Midbrain (tissue), 1 donor: Measurements from ENCODE around the gene RHOH.

Source experiments
- DNase-seq: peaks from one replicate; lab custom pipeline; 2025; lab: John Stamatoyannopoulos, UW

The RHOH gene

DNA sequence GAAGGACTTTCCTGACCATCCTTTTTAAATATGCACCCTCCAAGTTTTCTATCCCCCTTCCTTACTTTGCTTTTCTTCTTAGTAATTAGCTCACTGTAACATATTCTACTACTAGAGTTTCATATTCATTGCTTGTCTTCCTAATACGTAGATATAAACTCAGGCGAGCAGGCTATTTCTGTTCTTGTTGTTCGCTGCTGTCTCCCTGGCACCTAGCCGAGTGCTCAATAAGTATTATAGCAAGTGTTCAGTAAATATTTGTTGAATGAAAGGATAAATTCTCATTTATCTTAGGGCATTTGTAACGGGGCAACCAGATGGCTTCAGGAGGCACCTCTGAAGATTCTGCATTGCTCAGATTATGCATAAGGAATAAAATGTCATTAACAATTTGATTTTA lies 6.8 kb upstream of the RHOH start:
- DNase-seq, result no peak

DNA sequence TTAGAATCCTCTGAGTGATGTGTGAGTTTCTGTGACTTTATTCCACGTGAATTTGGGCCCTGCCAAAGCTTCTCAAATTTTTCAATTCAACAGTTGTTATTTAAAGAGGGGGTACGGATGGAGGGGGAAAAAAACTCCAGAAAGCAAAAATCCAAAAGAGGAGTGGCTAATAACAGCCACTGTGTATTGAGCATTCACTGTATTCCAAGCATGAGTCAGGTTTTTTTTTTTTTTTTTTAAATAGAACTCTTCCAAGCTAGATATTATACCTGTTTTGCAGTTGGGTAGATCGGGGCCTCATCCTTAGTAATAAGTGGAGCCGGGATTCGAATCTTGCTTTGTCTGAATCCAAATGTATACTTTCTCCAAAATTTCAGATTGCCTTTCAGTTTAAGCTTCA lies 6.4 kb upstream of the RHOH start:
- no peak for DNase-seq

DNA sequence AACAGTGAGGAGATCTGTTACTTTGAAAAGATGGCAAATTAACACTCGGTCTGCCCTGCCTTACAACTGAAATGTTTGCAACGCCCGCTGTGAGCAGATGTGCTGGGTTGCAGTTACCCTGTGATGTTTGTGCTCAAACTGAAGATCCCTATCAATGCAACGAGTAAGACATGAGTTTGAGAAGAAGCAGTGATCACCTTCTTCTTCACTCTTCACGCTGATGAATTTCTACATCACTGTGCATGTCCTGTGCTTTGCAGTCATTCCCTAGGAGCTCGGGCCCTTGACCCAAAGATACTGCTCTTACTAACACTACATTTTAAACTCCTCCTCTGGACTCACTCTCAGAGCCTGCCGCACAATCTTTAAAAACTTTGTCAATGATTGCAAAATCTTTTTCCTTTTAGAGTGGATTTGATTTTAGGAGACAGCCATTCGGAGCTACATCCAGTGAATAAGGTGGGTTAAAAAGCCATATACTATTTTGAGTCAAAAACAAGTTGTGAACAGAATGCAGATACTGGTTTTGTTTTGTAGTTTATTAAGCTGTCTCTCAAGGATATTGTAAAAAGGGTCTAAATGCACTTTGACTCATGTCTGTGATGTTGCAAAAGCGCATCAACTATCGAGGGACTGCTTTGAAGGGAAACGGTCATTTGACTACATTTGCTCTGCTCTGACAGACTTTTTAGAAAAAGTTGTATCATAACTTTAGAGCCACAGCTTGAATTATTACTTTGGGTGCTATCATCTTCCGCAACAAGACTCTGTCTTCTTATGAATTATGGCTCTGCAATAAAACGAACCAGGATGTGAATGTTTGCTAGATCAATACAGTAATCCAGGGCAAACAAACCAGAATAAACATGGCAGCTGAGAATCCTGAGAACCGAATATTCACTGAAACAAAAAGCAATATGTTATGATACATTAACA lies 5.7 kb upstream of the RHOH start:
- no peak for DNase-seq

DNA sequence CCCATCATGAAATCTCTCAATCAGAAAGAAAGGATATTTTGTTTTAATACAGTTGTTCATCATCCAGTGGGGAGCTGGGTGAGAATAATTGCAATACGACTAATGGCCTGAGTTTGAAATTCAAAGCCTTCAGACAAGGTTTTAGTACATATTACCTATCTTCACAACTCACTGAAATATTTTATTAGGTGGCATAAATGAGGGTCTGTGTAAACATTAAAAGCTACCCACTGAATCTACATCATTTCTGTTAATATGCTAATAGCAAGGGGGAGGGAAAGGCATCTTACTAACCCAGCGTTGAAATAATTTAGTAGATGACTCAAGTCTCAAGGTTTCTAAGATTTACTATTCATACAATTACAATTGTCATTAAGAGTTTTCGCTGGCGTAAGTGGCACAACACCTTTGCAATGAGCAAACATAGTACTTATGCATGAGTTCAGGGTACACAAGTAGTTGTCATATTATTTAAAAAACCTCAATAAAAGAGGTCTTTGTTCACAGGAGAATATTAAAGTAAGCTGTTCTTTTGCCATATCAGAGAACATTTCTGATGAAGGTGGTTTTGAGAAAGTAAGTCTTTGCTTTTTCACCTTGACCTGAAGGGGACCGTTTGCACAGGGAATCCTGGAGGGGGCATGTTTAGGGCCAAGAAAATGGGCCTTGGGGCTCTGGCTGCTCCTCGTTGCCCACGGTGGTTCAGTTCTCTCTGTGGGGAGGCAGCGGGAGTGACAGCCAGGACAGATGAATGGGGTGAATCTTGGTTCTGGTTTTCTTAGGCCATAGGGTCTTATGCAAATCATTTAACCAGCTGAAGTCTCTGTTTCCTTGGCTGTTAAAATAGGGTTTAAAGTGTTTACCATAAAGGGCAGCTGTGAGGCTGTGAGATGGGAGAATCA lies 4.5 kb upstream of the RHOH start:
- DNase-seq, result no peak

DNA sequence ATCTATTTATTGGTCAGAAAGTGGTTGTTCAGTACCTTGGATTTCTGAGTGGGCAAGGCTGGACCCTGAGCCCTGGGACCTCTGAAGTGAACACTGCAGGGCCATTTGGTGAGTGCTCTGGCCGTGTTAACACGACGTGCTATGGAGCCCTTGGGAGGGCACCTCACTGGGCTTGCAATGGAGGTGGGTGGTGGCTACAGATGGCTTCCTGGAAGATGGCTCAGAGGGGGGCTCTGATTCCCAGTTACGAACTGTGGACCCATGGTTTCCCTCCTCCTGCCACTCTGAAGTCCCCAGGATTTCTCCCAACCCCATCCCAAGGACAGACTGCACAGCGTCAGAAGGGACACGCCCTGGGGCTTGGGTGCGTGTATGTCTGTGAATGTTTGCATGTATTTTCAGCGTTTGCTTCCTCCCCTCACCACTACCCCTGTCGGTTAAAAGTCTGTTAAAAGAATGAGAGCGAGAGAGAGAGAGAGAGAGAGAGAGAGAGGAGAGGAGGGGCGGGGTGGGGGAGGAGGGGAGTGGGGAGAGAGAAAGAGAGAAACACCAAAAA lies 3.7 kb upstream of the RHOH start:
- DNase-seq, result no peak

DNA sequence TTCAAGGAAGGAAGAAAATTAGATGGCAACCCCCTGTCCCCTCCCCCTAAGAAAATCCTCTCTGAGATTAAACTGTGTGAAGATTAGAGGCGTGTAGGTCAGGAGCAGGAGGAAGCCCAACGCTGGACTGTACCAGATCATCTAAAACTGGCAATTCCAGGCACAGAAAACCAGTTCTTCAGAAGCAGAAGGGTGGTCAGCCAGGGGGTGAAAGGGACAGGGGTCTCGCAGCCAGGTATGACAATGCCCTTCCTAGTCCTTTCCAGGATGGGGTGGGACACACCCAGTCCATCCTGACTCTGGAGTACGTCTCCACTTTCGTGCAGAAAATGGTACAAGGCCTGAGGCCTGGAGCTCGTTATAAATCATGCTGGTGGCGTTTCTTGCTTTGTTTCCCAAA lies 3.3 kb upstream of the RHOH start:
- DNase-seq, result no peak

DNA sequence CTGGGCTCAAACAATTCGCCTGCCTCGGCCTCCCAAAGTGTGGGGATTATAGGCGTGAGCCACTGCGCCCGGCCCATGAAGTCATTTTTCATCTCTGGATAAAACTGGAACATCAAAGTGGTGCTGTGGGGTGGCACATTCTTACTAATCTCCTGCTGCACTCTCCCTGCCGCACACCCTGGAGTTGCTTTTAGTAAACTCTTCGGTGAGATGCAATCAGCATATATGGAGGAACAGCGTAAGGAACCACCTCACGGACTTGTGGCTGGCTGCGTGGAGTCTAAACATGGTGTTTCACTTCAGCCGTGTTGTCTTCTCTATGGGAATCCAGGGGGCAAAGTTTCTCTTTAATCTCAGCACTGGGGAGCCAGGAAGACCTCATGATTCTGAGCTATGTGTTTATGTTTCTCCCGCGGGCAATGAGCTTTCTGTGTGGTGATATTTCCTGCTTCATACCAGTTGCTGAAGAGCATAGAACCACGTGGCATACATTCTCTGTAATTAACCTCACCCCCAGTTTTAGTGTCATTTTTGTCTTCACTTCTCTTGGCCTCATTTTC lies 2.1 kb upstream of the RHOH start:
- no peak for DNase-seq

DNA sequence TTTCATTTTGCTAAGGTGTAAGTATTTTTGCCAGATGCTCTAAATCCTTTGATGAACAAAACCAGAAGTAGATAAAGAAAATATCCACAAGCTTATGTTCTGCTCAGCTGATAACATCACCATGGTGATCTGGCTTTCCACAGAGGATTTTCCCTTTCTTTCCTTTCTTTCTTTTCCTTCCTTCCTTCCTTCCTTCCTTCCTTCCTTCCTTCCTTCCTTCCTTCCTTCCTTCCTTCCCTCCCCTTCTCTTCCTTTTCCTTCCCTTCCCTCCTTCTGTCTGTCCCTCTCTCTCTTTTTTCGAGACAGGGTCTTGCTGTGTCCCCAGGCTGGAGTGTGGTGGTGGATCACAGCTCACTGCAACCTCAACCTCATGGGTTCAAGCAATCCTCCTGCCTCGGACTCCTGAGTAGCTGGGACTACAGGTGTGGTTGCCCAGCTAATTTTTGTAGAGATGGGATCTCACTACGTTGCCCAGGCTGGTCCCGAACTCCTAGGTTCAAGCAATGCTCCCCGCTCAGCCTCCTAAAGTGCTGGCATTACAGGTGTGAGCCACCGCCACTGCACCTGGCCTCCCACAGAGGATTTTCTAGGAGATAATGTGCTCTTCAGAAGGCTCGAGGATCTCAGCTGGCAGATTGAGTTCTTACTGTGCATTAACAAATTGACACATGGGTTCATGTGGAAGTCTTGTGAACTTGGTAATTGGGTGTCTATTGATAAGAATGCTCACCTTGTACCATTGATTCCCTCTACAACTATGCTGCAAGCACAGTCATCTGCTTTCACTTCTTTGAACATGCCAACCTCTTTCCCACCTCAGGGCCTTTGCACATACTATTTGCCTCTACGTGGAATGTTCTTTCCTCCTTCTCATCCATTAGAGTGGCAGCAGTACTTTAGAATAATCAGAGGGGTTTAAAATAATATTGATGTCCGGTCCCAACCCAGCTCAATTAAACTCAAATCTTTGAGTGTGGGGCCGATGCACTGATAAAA lies 1.4 kb upstream of the RHOH start:
- no peak for DNase-seq

DNA sequence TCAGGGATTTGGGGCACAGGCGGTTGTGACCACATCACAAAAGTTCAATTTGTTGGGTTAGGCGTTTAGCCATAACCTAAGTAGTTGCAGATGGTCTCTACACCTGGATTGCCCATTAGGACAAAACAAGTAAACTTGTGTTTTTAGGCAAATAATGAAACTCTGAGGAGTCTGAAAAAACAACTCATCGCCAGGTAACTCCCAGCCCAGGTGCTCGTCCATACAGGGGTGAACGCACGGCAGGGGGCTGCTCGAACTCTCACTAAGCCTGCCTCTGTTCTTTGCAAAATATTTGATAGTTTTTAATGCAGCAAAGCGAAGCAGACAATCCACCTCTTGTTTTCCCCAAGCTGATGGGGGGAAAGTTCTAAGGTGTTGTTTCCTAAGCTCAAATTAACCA lies 559 bp upstream of the RHOH start:
- DNase-seq, result no peak

DNA sequence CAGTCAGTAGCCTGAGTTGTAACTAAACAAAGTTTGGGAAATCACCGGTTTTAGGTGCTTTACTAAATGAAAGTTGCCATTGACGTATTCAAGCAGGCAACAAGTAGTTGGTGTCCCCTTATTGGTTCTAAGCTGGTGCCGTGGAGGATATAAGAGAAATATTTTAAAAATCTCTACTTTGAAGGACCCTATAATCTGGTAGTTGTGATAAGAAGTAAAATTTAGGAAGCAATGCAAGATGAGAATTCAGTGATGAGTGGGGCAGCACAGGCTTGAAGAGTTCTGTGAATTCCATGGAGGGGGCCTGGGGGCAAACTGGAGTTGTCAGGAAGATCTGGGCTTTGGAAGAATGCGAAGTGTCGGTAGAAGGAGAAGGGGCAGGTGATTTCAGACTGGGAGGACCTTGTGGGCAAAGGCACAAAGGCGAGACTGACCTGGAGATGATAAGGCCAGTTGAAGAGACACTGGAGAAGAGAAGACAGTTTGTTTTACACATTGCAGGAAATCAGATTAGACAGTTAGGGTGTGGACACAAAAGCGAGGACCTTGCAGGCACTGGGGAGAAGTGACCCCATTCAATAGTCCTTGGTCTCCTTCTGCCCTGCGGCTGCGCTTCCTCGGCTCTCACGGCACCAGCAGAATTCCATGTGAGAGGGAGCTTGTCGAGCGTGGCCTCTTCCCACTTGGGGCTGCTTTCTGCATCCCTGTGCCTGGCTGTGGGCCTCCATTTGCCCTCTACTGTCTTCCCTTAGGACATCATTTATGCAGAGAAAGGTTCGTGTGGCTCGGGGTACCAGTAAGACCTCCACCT lies 1.3 kb downstream of the RHOH start:
- no peak for DNase-seq

DNA sequence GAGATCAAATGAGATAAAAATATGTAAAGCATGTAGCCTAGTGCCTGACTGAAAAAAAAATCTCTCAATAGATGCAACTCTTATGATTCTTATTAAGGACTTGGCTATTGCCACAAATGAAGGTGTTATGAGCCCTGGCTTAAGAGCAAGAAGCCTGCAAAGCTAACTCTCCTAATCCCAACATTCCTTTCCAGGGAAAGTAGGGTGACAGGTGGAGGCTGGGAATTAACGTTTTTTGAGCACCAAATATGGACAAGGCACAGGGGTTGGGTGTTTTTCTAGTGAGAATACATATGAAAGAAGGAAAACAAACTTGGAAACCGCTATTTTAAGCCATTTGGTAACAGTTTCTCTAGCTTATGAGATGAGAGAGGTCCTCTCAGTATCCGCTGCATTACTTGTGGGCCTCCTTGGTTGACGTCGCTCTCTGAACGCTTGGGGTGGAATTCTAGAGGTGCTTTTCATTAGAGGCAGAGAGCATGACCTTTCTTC lies 2.4 kb downstream of the RHOH start:
- DNase-seq, result no peak

DNA sequence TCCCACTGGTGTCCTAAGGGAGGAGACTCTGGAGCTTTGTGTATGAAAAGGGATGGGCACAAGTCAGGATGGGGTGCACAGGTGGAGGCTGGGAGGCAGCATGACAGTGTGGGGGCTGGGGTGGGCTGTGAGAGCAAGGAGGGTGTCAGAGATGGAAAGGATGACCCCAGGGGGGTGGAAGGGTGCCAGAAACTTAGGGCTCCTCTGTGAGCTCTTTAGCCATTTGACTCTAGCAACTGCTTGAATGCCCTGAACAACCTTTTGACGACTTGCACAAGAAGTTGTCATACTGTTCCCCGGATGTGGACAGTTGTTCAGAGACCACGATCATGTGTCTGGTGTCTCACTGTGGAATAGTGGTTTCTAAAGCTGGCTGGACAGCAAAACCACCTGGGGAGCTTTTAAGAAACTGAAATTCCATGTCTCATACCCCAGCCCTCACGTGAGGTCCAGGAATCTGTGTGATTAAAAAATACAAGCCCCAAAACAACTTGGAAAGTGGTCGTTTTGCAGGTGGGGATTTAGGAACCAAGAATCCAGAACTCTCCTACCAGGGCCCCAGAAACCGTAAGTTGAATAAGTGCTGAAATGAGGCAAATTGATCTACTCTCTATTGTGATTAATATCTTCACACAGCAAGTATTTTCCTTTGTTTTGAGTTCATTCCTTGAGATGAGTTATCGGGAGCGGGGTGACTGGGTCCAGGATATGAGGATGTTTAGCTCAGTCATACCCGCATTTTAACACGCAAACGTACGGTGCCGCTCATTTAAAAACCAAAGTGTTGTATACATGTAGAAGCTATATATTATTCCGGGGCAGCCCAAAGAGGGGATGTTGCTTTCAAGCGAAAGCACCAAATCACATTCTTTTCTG lies 3.4 kb downstream of the RHOH start:
- no peak for DNase-seq

DNA sequence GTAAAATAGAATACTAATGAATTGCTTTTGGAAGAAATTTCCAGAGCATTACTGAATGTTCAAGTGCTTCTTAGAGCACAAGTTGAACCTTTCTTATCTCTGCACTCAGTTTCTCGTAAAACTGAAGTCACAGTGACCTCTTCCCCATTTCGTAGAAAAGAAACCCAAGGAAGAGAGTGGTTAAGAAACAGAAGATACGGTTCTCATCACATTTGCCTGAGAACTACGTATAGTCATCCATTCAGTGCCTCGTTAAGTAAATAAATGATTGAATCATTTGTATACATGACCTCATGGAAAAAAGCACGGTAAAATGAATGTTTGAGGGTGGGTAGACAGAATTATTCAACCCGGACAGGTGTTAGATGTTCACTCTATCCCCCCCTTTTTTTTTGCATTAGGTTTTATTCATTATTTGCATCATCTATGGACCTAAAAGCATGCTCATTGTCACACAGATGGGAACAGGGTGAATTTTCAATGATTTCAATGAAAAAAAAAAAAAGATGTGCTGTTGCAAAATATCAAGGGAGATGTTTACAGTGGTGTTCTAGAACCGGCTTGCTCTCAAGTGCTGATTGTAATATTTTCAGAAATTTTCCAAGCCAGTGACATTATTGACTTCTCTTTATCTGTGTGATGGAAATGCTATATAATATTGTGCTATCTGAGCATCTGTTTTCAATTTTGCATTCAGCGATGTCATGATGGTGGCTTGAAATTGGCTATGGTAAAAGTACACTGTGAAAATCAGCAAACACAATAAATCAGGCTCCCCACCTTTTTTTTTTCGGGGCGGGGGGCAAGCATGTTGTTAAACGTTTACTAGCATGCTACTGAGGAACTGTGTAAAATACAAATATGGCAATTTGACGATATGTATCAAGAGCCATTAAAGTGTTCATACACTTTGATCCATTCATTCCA lies 4.3 kb downstream of the RHOH start:
- DNase-seq, result no peak

DNA sequence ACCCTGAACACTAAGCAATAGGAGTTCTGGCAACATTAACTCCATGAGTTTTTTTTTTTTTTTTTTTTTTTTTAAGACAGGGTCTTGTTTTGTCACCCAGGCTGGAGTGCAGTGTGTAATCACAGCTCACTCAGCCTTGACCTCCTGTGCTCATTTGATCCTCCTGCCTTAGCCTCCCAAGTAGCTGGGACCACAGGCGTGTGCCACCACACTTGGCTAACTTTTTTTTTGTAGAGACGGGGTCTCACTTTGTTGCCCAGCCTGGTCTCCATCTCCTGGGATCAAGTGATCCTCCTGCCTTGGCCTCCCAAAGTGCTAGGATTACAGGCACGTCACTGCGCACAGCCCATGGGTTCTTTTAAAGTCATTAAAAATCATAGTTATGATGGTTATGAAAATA lies 5.1 kb downstream of the RHOH start:
- no peak for DNase-seq

DNA sequence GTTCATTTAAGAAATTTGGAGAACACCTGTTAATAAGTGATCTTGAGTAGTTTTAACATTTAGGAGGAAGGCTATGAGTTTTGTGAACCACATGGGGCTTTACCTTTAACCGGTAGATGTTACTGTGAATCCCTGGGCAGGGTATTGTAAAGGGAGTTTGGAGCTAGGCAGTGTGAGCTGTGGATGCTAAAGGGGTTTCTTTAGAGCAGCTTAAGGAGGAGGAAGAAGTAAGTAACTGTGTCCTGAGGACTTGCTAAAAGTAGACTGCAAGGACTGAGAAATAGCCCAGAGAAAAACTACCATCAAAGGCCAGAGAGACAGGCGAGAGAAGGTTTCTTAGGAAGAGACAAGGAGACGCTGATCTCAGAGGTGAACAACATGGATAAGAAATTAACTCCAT lies 5.6 kb downstream of the RHOH start:
- DNase-seq, result no peak

DNA sequence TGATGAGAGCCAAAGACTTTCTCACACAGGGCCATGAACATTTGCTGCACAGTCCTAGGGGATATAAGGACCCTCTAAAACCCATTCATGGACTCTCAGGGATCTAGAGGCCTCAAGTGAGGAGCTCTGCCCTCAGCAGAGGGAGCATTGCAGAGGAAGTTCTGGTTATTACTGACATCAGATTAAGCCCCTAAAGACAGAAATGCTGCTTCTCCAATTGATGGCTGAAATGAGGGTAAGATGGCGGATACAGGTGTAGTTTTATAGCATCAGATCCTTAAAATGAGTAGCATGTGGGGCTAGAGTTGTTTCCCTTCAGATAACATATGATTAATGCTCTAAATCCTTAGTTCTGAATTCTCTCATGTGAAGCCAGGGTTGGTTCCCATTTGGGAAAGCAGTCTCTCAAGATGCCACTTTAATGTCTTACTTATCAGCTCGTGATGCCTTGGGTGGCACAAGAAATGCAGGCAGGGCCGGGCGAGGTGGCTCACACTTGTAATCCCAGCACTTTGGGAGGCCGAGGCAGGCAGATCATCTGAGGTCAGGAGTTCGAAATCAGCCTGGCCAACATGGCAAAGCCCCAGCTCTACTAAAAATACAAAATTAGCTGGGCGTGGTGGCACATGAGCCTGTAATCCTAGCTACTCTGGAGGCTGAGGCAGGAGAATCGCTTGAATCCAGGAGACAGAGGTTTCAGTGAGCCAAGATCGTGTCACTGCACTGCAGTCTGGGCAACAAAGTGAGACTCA lies 7.9 kb downstream of the RHOH start:
- DNase-seq, result no peak
